GM13976 (cell line): Measurements from ENCODE around the gene ID1.

Experiments used
- DNase-seq: peaks from one replicate; pipeline ENCODE4 v3.0.0; 2012; ENCODE audit warnings: low spot score
- in situ Hi-C: fragments of 300-500 bp; cut with MboI; formaldehyde crosslinking; loops from one replicate; pipeline ENCODE4 v1.12.0; 2022; ENCODE audit warnings: low sequenced_read_pairs, mixed read lengths, inconsistent platforms; ENCODE audit not compliant: unreplicated experiment
- TF ChIP-seq, protein P1 (sequence below): IDR thresholded peaks from 2 replicates; pipeline ENCODE4 v1.5.1; 2012; ENCODE audit warnings: borderline replicate concordance, mild to moderate bottlenecking; ENCODE audit not compliant: insufficient read depth; ENCODE audit errors: extremely low read depth, missing control alignments, control extremely low read depth

Gene ID1

DNA sequence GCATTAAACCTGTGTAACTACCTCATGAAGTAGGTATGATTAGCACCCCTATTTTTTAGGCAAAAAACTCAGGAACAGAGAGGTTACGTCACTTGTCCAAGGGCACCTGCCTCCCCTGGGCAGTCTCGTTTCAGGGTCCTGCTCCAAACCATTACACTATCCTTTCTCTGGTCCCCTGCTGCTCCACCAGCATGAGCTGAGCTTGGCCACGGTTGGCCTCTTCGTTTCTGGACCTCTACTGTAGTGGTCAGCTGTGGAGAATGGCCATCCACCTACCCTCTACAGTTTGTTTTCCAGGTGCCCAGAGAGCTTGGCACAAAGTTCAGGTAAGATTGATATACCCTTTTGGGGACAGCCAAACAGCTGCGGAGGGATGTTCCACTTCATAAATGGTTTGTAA, 49.4 kb downstream of the ID1 start:
- in situ Hi-C loops = no loop called here
- no peak for DNase-seq
- TF ChIP-seq, protein P1, sequence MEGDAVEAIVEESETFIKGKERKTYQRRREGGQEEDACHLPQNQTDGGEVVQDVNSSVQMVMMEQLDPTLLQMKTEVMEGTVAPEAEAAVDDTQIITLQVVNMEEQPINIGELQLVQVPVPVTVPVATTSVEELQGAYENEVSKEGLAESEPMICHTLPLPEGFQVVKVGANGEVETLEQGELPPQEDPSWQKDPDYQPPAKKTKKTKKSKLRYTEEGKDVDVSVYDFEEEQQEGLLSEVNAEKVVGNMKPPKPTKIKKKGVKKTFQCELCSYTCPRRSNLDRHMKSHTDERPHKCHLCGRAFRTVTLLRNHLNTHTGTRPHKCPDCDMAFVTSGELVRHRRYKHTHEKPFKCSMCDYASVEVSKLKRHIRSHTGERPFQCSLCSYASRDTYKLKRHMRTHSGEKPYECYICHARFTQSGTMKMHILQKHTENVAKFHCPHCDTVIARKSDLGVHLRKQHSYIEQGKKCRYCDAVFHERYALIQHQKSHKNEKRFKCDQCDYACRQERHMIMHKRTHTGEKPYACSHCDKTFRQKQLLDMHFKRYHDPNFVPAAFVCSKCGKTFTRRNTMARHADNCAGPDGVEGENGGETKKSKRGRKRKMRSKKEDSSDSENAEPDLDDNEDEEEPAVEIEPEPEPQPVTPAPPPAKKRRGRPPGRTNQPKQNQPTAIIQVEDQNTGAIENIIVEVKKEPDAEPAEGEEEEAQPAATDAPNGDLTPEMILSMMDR = no peak
